K562 (cell line): ENCODE data around the gene NUP160. TPM values are rescaled to one million over a fixed set of nuclear protein-coding genes. Genes with fewer than 3 reads are reported as not detected.

ENCODE experiments used
- CBX1 ChIP-seq: sonication (generic); IDR thresholded peaks from 2 replicates; pipeline ENCODE4 v1.6.1; 2016; ENCODE audit warnings: antibody characterized with exemption, low read depth, mild to moderate bottlenecking
- DEAF1 ChIP-seq: fragments of 450-650 bp; formaldehyde crosslinking; IDR thresholded peaks from 2 replicates; pipeline ENCODE4 v1.4.0; 2020; ENCODE audit warnings: mild to moderate bottlenecking, moderate library complexity
- EHMT2 ChIP-seq: fragments of 450-650 bp; IDR thresholded peaks from 2 replicates; pipeline ENCODE4 v1.6.1; 2018; ENCODE audit warnings: antibody characterized with exemption
- ELK3 ChIP-seq: fragments of 450-650 bp; formaldehyde crosslinking; IDR thresholded peaks from 2 replicates; pipeline ENCODE4 v1.4.0; 2020; ENCODE audit warnings: mild to moderate bottlenecking
- GTF2F1 ChIP-seq: IDR thresholded peaks from 2 replicates; pipeline ENCODE4 v1.6.1; 2011; ENCODE audit warnings: low read depth, low read length, improper control_type of control experiment
- HCFC1 ChIP-seq: IDR thresholded peaks from 2 replicates; pipeline ENCODE4 v1.6.1; 2012; ENCODE audit warnings: low read depth, low read length, improper control_type of control experiment
- HDAC6 ChIP-seq: IDR thresholded peaks from 2 replicates; pipeline ENCODE4 v1.6.1; 2012; ENCODE audit warnings: low read depth, mild to moderate bottlenecking, control low read depth, inconsistent platforms, low read length, moderate library complexity
- HLTF ChIP-seq: fragments of 450-650 bp; IDR thresholded peaks from 2 replicates; pipeline ENCODE4 v1.6.1; 2016
- HNRNPL ChIP-seq: fragments of 200-400 bp; formaldehyde crosslinking; IDR thresholded peaks from 2 replicates; pipeline ENCODE4 v1.6.1; 2017; ENCODE audit warnings: low read depth, mild to moderate bottlenecking, low read length
- MBD1 ChIP-seq: fragments of 250-450 bp; sonication (Bioruptor Pico); IDR thresholded peaks from 2 replicates; pipeline ENCODE4 v1.8.0; 2022; ENCODE audit warnings: inconsistent platforms
- MCM2 ChIP-seq: fragments of 450-650 bp; IDR thresholded peaks from 2 replicates; pipeline ENCODE4 v1.6.1; 2017; ENCODE audit warnings: low read depth, mild to moderate bottlenecking
- NONO ChIP-seq, 2 experiments: fragments of 200-400 bp in 1 of 2; fragments of 450-650 bp in 1 of 2; formaldehyde crosslinking in 1 of 2; IDR thresholded peaks; 2 replicates each; pipeline ENCODE4 v1.6.1; 2017; ENCODE audit warnings: low read depth in 2 of 2, mild to moderate bottlenecking in 2 of 2, moderate library complexity in 2 of 2, low read length in 1 of 2
- RNF2 ChIP-seq: sonication (generic); IDR thresholded peaks from 2 replicates; pipeline ENCODE4 v1.6.1; 2016
- SNAPC5 ChIP-seq: fragments of 250-450 bp; sonication (Bioruptor Pico); IDR thresholded peaks from 2 replicates; pipeline ENCODE4 v1.8.0; 2021; ENCODE audit warnings: moderate library complexity, mild to moderate bottlenecking, inconsistent platforms
- USF2 ChIP-seq: sonication (generic); formaldehyde crosslinking; IDR thresholded peaks from 2 replicates; pipeline ENCODE4 v1.5.0; 2020; ENCODE audit warnings: missing genetic modification reagents
- ZHX1 ChIP-seq: fragments of 150-350 bp; conservative IDR thresholded peaks from 2 replicates; pipeline ENCODE4 v1.6.1; 2014; ENCODE audit warnings: low read length
- ZKSCAN8 ChIP-seq: fragments of 200-800 bp; sonication (Bioruptor generic); IDR thresholded peaks from 2 replicates; pipeline ENCODE4 v1.6.1; 2016; ENCODE audit warnings: missing genetic modification characterization, missing compliant biosample characterization
- ZNF165 ChIP-seq: fragments of 250-450 bp; sonication (Bioruptor Pico); IDR thresholded peaks from 2 replicates; pipeline ENCODE4 v1.4.0; 2020; ENCODE audit warnings: borderline replicate concordance
- ZNF436 ChIP-seq: fragments of 250-450, 450-650 bp; sonication (Bioruptor Pico); formaldehyde crosslinking; IDR thresholded peaks from 2 replicates; pipeline ENCODE4 v1.7.0; 2020; ENCODE audit warnings: mild to moderate bottlenecking
- polyA plus RNA-seq, 8 experiments: library from polyadenylated mRNA; depleted of rRNA in 4 of 8; stranded (reverse) in 5 of 8; unstranded in 3 of 8; fragments of >200 nt; fragmentation: Nextera tagmentation in 2 of 8; fragmentation: Illumina TruSeq in 1 of 8; extraction: Ambion mirVana in 2 of 8; extraction: Trizol in 1 of 8; gene quantifications; 2 replicates each; pipeline versions ENCODE4 v1.2.1 to v1.2.3, GENCODE V29; 2011 to 2014; ENCODE audit warnings: inconsistent platforms in 1 of 8, missing spikeins in 1 of 8
- total RNA-seq, 7 experiments: library from RNA; depleted of rRNA in 6 of 7; stranded (reverse); fragments of >200 nt in 6 of 7; fragmentation: Illumina TruSeq in 2 of 7; extraction: Trizol in 2 of 7; gene quantifications; 2 replicates each; pipeline versions ENCODE4 v1.2.1 to v1.2.3, GENCODE V29; 2011 to 2021; ENCODE audit warnings: low replicate concordance in 1 of 7

NUP160 gene
- total and polyA plus RNA-seq, 9 of the 15 experiments (the other 6 are each of a cell fraction or from before 2014, with no cell fraction given): 41.5 to 112 (median 65.0) TPM

- TF ChIP-seq MBD1 (no peak), CBX1 (0 out of 2 replicates have a peak, but pooled peaks have one; percentile 69), MCM2 (no peak), ZHX1 (no peak), HNRNPL (no peak), NONO (IDR thresholded peaks at IDR 0.05; ENCODE audit: low read depth in 2 of 2, low read length in 1 of 2) (0 out of 4 replicates have a peak, but pooled peaks of 1 of the 2 experiments have one; percentile 35), ELK3 (CRISPR knock-in tag) (no peak), ZKSCAN8 (CRISPR knock-in tag) (no peak), HCFC1 (peak; percentile 68), HDAC6 (no peak), SNAPC5 (CRISPR knock-in tag) (no peak), DEAF1 (CRISPR knock-in tag) (no peak), RNF2 (peak; percentile 59; the same call in 1 of the 2 replicates), USF2 (CRISPR knock-in tag) (no peak), HLTF (no peak), GTF2F1 (no peak), ZNF436 (CRISPR knock-in tag) (no peak), ZNF165 (CRISPR knock-in tag) (no peak), EHMT2 (no peak)
Observed at GRCh38 chr11:47847892-47848699, at the start of gene NUP160 (continued).
